Measurements from ENCODE around the gene IMMT. TPM values are rescaled to one million over a fixed set of nuclear protein-coding genes. Genes with fewer than 3 reads are reported as not detected.

IMMT gene
- total and polyA plus RNA-seq, 10 donors = 30.7 to 80.9 (median 66.1) TPM

DNA sequence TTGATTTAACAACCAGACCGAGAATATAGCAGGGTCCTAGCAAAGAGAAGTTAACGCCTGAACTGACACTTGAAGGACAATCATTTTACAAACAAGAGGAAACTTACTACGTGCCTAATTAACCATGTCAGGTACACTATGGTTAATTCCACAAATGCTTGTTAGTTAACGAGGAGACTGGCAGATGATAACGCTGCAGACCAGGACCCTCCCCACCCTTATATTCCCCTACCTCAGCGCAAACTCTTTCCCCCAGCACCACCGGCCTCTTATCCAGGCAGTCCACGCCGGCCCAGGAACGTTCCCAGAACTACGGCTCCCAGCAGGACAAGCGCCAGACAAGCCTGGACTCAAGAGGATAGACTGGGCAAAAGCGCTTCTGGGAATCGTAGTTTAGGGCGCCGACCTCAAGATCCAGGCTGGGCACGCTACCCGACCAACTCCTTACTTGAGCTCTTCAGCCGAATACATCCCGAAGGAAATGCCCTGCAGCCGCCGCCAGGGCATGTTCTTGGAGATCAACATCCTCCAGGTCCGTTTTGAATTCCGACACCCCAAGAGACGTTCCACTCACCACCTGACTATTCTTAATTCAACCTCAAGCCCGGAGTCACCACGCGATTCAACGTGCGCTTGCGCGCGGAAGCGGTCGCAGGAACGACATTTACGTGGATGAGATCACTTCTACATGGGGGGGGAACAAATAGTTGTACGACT is 89.9 kb downstream of the IMMT start, which contains the start of gene POLR1A:
TSS of gene POLR1A (minus strand) at position 635 of the 717 bp plus-strand sequence. CDS start at position 525, 110 bp downstream.
- intact Hi-C loops (cut with DNase I; ENCODE audit: low total_unique reads) = no loop called here
- TF ChIP-seq POLR2AphosphoS5 (IDR thresholded peaks at IDR 0.05) (peak in 2 of 3 donors; percentile 58 to 60), POLR2A (IDR thresholded peaks at IDR 0.05) (no peak)
- TF ChIP-seq, protein P1, sequence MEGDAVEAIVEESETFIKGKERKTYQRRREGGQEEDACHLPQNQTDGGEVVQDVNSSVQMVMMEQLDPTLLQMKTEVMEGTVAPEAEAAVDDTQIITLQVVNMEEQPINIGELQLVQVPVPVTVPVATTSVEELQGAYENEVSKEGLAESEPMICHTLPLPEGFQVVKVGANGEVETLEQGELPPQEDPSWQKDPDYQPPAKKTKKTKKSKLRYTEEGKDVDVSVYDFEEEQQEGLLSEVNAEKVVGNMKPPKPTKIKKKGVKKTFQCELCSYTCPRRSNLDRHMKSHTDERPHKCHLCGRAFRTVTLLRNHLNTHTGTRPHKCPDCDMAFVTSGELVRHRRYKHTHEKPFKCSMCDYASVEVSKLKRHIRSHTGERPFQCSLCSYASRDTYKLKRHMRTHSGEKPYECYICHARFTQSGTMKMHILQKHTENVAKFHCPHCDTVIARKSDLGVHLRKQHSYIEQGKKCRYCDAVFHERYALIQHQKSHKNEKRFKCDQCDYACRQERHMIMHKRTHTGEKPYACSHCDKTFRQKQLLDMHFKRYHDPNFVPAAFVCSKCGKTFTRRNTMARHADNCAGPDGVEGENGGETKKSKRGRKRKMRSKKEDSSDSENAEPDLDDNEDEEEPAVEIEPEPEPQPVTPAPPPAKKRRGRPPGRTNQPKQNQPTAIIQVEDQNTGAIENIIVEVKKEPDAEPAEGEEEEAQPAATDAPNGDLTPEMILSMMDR (IDR thresholded peaks at IDR 0.05 in 8 of 11, conservative IDR thresholded peaks at IDR 0.05 in 3 of 11) = no peak
- peak within 1 kb of the TSS; percentile 62 to 90 (median 85) for H3K27ac ChIP-seq
- DNase-seq = peak; percentile 94
- WGBS, 5 donors = 0% methylated on average over 35 to 38 of the region's 38 CpGs
- H3K4me1 ChIP-seq = peaks cover 22 to 58% (median 47%) of the 10 kb centered on the region in 6 donors
- H3K36me3 ChIP-seq = peaks cover 0 to 58% (median 15%) of the 10 kb centered on the region in 6 donors
- H3K27me3 ChIP-seq (replicated peaks in 1 of 7) = no peaks in the 10 kb centered on the region
- H3K9me3 ChIP-seq = no peaks in the 10 kb centered on the region
- peak within 1 kb of the TSS; percentile 88 to 99 (median 97) for H3K4me3 ChIP-seq

DNA sequence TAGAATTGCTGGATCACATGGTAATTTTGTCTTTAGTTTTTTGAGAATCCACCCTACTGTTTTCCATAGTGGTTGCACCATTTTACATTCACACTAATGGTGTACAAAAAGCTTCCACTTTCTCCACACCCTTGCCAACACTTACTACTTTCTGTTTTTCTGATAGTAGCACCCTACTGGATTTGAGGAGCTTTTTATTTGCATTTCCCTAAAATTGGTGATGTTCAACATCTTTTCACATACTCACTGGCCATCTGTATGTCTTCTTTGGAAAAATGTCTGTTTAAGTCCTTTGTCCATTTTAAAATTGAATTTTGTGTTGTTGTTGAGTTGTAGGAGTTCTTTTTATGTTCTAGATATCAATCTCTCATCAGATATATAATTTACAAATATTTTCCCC is 93.1 kb downstream of the IMMT start:
- no peak overlapping the region for H3K4me3 ChIP-seq
- no peak overlapping the region for H3K27ac ChIP-seq
- DNase-seq = no peak
- intact Hi-C loops (cut with DNase I; ENCODE audit: low total_unique reads) = no loop called here
- H3K36me3 ChIP-seq = peaks cover 0 to 63% (median 28%) of the 10 kb centered on the region in 6 donors
- H3K4me1 ChIP-seq = peaks cover 17 to 39% (median 27%) of the 10 kb centered on the region in 6 donors
- no peaks in the 10 kb centered on the region for H3K9me3 ChIP-seq
- TF ChIP-seq POLR2A (IDR thresholded peaks at IDR 0.05) (no peak), POLR2AphosphoS5 (IDR thresholded peaks at IDR 0.05) (no peak)
- TF ChIP-seq, protein P1 (IDR thresholded peaks at IDR 0.05 in 8 of 11, conservative IDR thresholded peaks at IDR 0.05 in 3 of 11) = no peak
- H3K27me3 ChIP-seq (replicated peaks in 1 of 7) = no peaks in the 10 kb centered on the region

DNA sequence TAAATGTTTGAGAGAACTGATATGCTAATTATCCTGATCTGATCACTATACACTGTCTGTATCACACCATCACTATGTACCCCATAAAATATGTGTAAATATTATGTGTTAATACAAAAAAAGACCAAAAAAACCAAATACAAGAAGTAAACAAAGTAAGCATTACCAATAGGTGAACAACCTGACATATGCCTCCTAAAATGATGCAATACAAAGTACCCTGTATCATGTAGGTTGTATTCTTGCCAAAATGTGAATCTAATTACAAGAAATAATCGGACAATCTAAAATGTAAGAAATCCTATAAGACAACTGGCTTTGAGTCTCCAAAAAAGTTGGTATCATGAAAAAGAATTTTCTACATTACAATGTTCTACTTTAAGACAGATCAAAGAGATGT is 97.3 kb downstream of the IMMT start:
- intact Hi-C loops (cut with DNase I; ENCODE audit: low total_unique reads) = no loop called here
- Histone ChIP-seq H3K36me3 (peaks cover 0 to 96% (median 47%) of the 10 kb centered on the region in 6 donors), H3K4me1 (peaks cover 0 to 5% (median 0%) of the 10 kb centered on the region in 6 donors), H3K27ac (no peak overlapping the region), H3K4me3 (no peak overlapping the region), H3K27me3 (replicated peaks in 1 of 7) (no peaks in the 10 kb centered on the region), H3K9me3 (no peaks in the 10 kb centered on the region)
- WGBS, 5 donors = 86 to 100% (median 98%) methylated on average over 1 of the region's 1 CpG
- no peak for DNase-seq
- TF ChIP-seq POLR2A (IDR thresholded peaks at IDR 0.05) = no peak
- TF ChIP-seq POLR2AphosphoS5 (IDR thresholded peaks at IDR 0.05) = no peak
- TF ChIP-seq, protein P1 (IDR thresholded peaks at IDR 0.05 in 8 of 11, conservative IDR thresholded peaks at IDR 0.05 in 3 of 11) = no peak

DNA sequence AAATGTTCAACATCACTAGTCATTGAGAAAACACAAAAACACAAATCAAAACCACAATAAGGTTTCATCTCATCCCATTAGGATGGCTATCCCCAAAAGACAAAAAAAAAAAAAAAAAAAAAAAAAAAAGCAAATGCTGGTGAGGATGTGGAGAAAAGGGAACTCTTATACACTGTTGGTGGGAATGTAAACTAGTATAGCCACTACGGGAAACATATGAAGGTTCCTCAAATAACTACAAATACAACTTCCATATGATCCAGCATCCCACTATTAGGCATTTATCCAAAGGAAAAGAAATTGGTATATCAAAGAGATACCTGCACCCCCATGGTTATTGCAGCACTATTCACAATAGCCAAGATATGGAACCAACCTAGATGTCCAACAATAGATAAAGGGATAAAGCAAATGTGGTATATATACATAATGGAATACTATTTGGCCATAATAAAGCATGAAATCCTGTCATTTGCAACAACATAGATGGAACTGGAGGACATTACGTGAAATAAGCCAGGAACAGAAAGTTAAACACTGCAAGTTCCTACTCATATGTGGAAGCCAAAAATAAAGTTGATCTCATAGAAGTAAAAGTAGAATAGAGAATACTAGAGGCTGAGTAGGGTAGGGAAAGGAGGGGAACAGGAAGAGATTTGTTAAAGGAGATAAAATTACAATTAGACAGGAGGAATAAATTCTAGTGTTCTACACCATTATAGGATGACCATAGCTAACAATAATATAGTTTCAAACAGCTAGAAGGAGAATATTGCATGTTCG is 98.0 kb downstream of the IMMT start:
- intact Hi-C loops (cut with DNase I; ENCODE audit: low total_unique reads) = no loop called here

More for the DNA sequence above, 98.0 kb downstream of the IMMT start:
- TF ChIP-seq POLR2A (IDR thresholded peaks at IDR 0.05) = no peak
- TF ChIP-seq, protein P1 (IDR thresholded peaks at IDR 0.05 in 8 of 11, conservative IDR thresholded peaks at IDR 0.05 in 3 of 11) = no peak
- no peak for TF ChIP-seq POLR2AphosphoS5 (IDR thresholded peaks at IDR 0.05)
- H3K9me3 ChIP-seq = no peaks in the 10 kb centered on the region
- H3K4me1 ChIP-seq = no peaks in the 10 kb centered on the region
- no peak overlapping the region for H3K4me3 ChIP-seq
- no peak overlapping the region for H3K27ac ChIP-seq
- DNase-seq = no peak
- WGBS, 5 donors = 93 to 97% (median 94%) methylated on average over 3 of the region's 3 CpGs
- H3K36me3 ChIP-seq = peaks cover 0 to 96% (median 47%) of the 10 kb centered on the region in 6 donors
- no peaks in the 10 kb centered on the region for H3K27me3 ChIP-seq (replicated peaks in 1 of 7)

Data from spleen (tissue), 11 donors.